H9 (cell line): ENCODE data around the gene RAPGEF6. TPM values are rescaled to one million over a fixed set of nuclear protein-coding genes. Genes with fewer than 3 reads are reported as not detected.

Source experiments
- DNase-seq: peaks from one replicate; pipeline ENCODE4 v3.0.0-alpha.2; 2017
- H2AFZ ChIP-seq: one replicate; pipeline ENCODE4 v1.6.1; 2013; ENCODE audit warnings: mild to moderate bottlenecking, low read length, control low read depth, moderate library complexity
- H2AK5ac ChIP-seq: 2 replicates; pipeline ENCODE4 v1.6.1; 2013; ENCODE audit warnings: low read length, control low read depth, mixed read lengths; ENCODE audit not compliant: insufficient read length
- H2BK120ac ChIP-seq: one replicate; pipeline ENCODE4 v1.6.1; 2013; ENCODE audit warnings: low read depth, mild to moderate bottlenecking, low read length, control low read depth, inconsistent platforms; ENCODE audit not compliant: poor library complexity, severe bottlenecking
- H2BK12ac ChIP-seq: 2 replicates; pipeline ENCODE4 v1.6.1; 2013; ENCODE audit warnings: low read length, control low read depth, mixed read lengths, low read depth; ENCODE audit not compliant: insufficient read length
- H2BK15ac ChIP-seq: 2 replicates; pipeline ENCODE4 v1.6.1; 2013; ENCODE audit warnings: low read depth, low read length, control low read depth
- H2BK20ac ChIP-seq: one replicate; pipeline ENCODE4 v1.6.1; 2013; ENCODE audit warnings: low read depth, mild to moderate bottlenecking, low read length, control low read depth, inconsistent platforms; ENCODE audit not compliant: poor library complexity, severe bottlenecking
- H2BK5ac ChIP-seq: 2 replicates; pipeline ENCODE4 v1.6.1; 2013; ENCODE audit warnings: low read length, control low read depth, mixed read lengths; ENCODE audit not compliant: insufficient read length
- H3K14ac ChIP-seq: 2 replicates; pipeline ENCODE4 v1.6.1; 2013; ENCODE audit warnings: low read length, control low read depth; ENCODE audit not compliant: insufficient read depth
- H3K18ac ChIP-seq: 2 replicates; pipeline ENCODE4 v1.6.1; 2013; ENCODE audit warnings: low read depth, mild to moderate bottlenecking, mixed read lengths, low read length, control low read depth; ENCODE audit not compliant: insufficient read length
- H3K23ac ChIP-seq: 2 replicates; pipeline ENCODE4 v1.6.1; 2013; ENCODE audit warnings: low read length, control low read depth, mixed read lengths, low read depth; ENCODE audit not compliant: insufficient read length
- H3K23me2 ChIP-seq: 2 replicates; pipeline ENCODE4 v1.6.1; 2013; ENCODE audit warnings: low read depth, mild to moderate bottlenecking, mixed read lengths, low read length, control low read depth; ENCODE audit not compliant: insufficient read length, poor library complexity, severe bottlenecking
- H3K27ac ChIP-seq: 2 replicates; pipeline ENCODE4 v1.5.1; 2013; ENCODE audit warnings: low read length, control low read depth, mixed read lengths, low read depth; ENCODE audit not compliant: insufficient read length
- H3K27me3 ChIP-seq: 2 replicates; pipeline ENCODE4 v1.6.1; 2013; ENCODE audit warnings: low read length, control low read depth, inconsistent platforms; ENCODE audit not compliant: insufficient read depth
- H3K4ac ChIP-seq: 2 replicates; pipeline ENCODE4 v1.6.1; 2013; ENCODE audit warnings: low read depth, mild to moderate bottlenecking, control low read depth, inconsistent platforms, low read length, moderate library complexity
- H3K4me1 ChIP-seq: 2 replicates; pipeline ENCODE4 v1.6.1; 2013; ENCODE audit warnings: low read length, control low read depth, inconsistent platforms; ENCODE audit not compliant: insufficient read depth
- H3K4me2 ChIP-seq: 2 replicates; pipeline ENCODE4 v1.6.1; 2013; ENCODE audit warnings: low read length, control low read depth, mixed read lengths; ENCODE audit not compliant: insufficient read length, insufficient read depth
- H3K56ac ChIP-seq: 2 replicates; pipeline ENCODE4 v1.6.1; 2013; ENCODE audit warnings: low read depth, mild to moderate bottlenecking, mixed read lengths, low read length, control low read depth; ENCODE audit not compliant: insufficient read length
- H3K79me1 ChIP-seq: 2 replicates; pipeline ENCODE4 v1.6.1; 2013; ENCODE audit warnings: low read depth, mild to moderate bottlenecking, moderate library complexity, low read length, control low read depth, inconsistent platforms; ENCODE audit not compliant: insufficient read depth, poor library complexity, severe bottlenecking
- H3K79me2 ChIP-seq: 2 replicates; pipeline ENCODE4 v1.6.1; 2013; ENCODE audit warnings: low read length, control low read depth, inconsistent platforms; ENCODE audit not compliant: insufficient read depth
- H3K9ac ChIP-seq: 2 replicates; pipeline ENCODE4 v1.6.1; 2013; ENCODE audit warnings: low read length, control low read depth, mixed read lengths; ENCODE audit not compliant: insufficient read length; ENCODE audit errors: extremely low read depth
- H3K9me3 ChIP-seq: one replicate; pipeline ENCODE4 v1.6.1; 2013; ENCODE audit warnings: low read depth, low read length, inconsistent platforms; ENCODE audit not compliant: control insufficient read depth
- H3T11ph ChIP-seq: one replicate; pipeline ENCODE4 v1.6.1; 2013; ENCODE audit warnings: mild to moderate bottlenecking, low read length, control low read depth, inconsistent platforms
- H4K20me1 ChIP-seq: one replicate; pipeline ENCODE4 v1.6.1; 2013; ENCODE audit not compliant: control insufficient read depth, insufficient read length, insufficient read depth
- H4K5ac ChIP-seq: 2 replicates; pipeline ENCODE4 v1.6.1; 2013; ENCODE audit warnings: low read depth, mild to moderate bottlenecking, mixed read lengths, low read length, control low read depth; ENCODE audit not compliant: insufficient read length
- H4K8ac ChIP-seq: replicated peaks from 2 replicates; pipeline ENCODE4 v1.6.1; 2013; ENCODE audit warnings: low read length, control low read depth, mixed read lengths, low read depth; ENCODE audit not compliant: insufficient read length
- H4K91ac ChIP-seq: 2 replicates; pipeline ENCODE4 v1.6.1; 2013; ENCODE audit warnings: low read depth, mild to moderate bottlenecking, moderate library complexity, mixed read lengths, low read length, control low read depth; ENCODE audit not compliant: insufficient read length
- H3K27ac Mint-ChIP-seq, 3 experiments: 2 replicates in 2 of 3; 3 replicates in 1 of 3; pipeline ENCODE4 v1.8.0; 2020 to 2021; ENCODE audit warnings: mixed read lengths in 3 of 3, mild to moderate bottlenecking in 1 of 3, moderate library complexity in 1 of 3
- H3K27me3 Mint-ChIP-seq: 2 replicates; pipeline ENCODE4 v1.8.0; 2021; ENCODE audit warnings: low read depth, mild to moderate bottlenecking, moderate library complexity, mixed read lengths
- H3K36me3 Mint-ChIP-seq, 3 experiments: 2 replicates in 2 of 3; 3 replicates in 1 of 3; pipeline ENCODE4 v1.8.0; 2020 to 2021; ENCODE audit warnings: low read depth in 3 of 3, mixed read lengths in 3 of 3; ENCODE audit not compliant: insufficient read depth in 1 of 3
- H3K4me1 Mint-ChIP-seq, 2 experiments: 2 replicates each; pipeline ENCODE4 v1.8.0; 2020; ENCODE audit warnings: mixed read lengths in 2 of 2
- H3K4me3 Mint-ChIP-seq, 2 experiments: 2 replicates in 1 of 2; 3 replicates in 1 of 2; pipeline ENCODE4 v1.8.0; 2020 to 2021; ENCODE audit warnings: mild to moderate bottlenecking in 2 of 2, mixed read lengths in 2 of 2, moderate library complexity in 1 of 2
- H3K9me3 Mint-ChIP-seq, 2 experiments: 2 replicates in 1 of 2; 3 replicates in 1 of 2; pipeline ENCODE4 v1.8.0; 2020; ENCODE audit warnings: mild to moderate bottlenecking in 2 of 2, mixed read lengths in 2 of 2, moderate library complexity in 1 of 2
- CTCF ChIP-seq: fragments of 200-600 bp; sonication (generic); conservative IDR thresholded peaks from 3 replicates; pipeline ENCODE4 v1.8.0; 2021; ENCODE audit warnings: antibody characterized with exemption, mild to moderate bottlenecking
- WGBS: extraction: QIAGEN DNeasy Blood & Tissue Kit; methylation state at CpG from one replicate; pipeline ENCODE4 v1.1.7; 2013; ENCODE audit warnings: missing lambda C conversion rate, low lambda C conversion rate, mixed read lengths; ENCODE audit not compliant: insufficient read length; ENCODE audit errors: extremely low coverage; 5-methylcytosine and 5-hydroxymethylcytosine counted together
- total RNA-seq: library from RNA; stranded (reverse); gene quantifications from 2 replicates; pipeline ENCODE4 v1.2.1, GENCODE V29; 2021

The RAPGEF6 gene
- total RNA-seq, 1 experiment from 2014 or later, result 19.7 TPM

DNA sequence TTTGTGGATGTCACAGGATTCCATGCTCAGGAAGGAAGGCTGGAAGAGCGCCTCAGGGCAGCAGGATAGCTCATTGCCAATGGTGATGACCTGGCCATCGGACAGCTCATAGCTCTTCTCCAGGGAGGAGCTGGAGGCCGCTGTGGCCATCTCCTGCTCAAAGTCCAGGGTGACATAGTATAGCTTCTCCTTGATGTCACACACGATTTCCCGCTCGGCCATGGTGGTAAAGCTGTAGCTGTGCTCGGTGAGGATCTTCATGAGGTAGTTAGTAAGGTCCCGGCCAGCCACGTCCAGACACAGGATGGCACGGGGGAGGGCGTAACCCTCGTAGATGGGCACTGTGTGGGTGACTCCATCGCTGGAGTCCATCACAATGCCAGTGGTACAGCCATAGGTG, 24.3 kb upstream of the RAPGEF6 start:
- no peak overlapping the region for H3K56ac ChIP-seq
- no peak overlapping the region for H2BK12ac ChIP-seq
- Mint-ChIP-seq H3K4me1 (no peaks in the 10 kb centered on the region; a peak in 1 of 4 replicates), H3K27ac (no peak overlapping the region), H3K9me3 (peaks cover 0 to 2% of the 10 kb centered on the region in 2 experiments; a peak in 2 of 5 replicates), H3K36me3 (peaks cover 24 to 30% (median 24%) of the 10 kb centered on the region in 3 experiments), H3K4me3 (no peak overlapping the region), H3K27me3 (no peaks in the 10 kb centered on the region; the same call in 1 of the 2 replicates)
- H4K5ac ChIP-seq, result no peak overlapping the region
- H4K20me1 ChIP-seq, result no peaks in the 10 kb centered on the region
- no peak overlapping the region for H2BK120ac ChIP-seq
- no peak overlapping the region for H2BK20ac ChIP-seq
- peaks cover 5% of the 10 kb centered on the region for H3K9me3 ChIP-seq
- H3K9ac ChIP-seq, result no peak overlapping the region
- no peak overlapping the region for H3K18ac ChIP-seq
- H3K79me1 ChIP-seq, result no peaks in the 10 kb centered on the region
- H3K27me3 ChIP-seq, result no peaks in the 10 kb centered on the region
- H3K27ac ChIP-seq, result no peak overlapping the region
- no peak overlapping the region for H2BK5ac ChIP-seq
- WGBS, result no CpG with 5 or more reads among the region's 13 CpGs
- no peaks in the 10 kb centered on the region for H3K23me2 ChIP-seq
- H2AK5ac ChIP-seq, result no peak overlapping the region
- H3K23ac ChIP-seq, result no peak overlapping the region
- H3K4me2 ChIP-seq, result no peak overlapping the region
- no peak overlapping the region for H4K91ac ChIP-seq
- no peak overlapping the region for H3T11ph ChIP-seq
- no peak overlapping the region for H4K8ac ChIP-seq
- H3K79me2 ChIP-seq, result no peaks in the 10 kb centered on the region
- no peak for DNase-seq
- no peak overlapping the region for H3K4ac ChIP-seq
- no peak overlapping the region for H3K14ac ChIP-seq
- H2AFZ ChIP-seq, result no peak overlapping the region
- no peak for TF ChIP-seq CTCF
- no peak overlapping the region for H2BK15ac ChIP-seq
- no peaks in the 10 kb centered on the region for H3K4me1 ChIP-seq
